GM12878 (cell line): ENCODE data around the gene SCGB2B2. TPM values are rescaled to one million over a fixed set of nuclear protein-coding genes. Genes with fewer than 3 reads are reported as not detected.

Experiments
- ATF2 ChIP-seq: IDR thresholded peaks from 2 replicates; pipeline ENCODE4 v1.6.1; 2012; ENCODE audit warnings: low read length, inconsistent platforms
- BCL3 ChIP-seq: IDR thresholded peaks from 2 replicates; pipeline ENCODE4 v1.6.1; 2011; ENCODE audit warnings: borderline replicate concordance, low read depth, mild to moderate bottlenecking, moderate library complexity, low read length; ENCODE audit not compliant: insufficient read depth, poor library complexity, severe bottlenecking
- CUX1 ChIP-seq: IDR thresholded peaks from 2 replicates; pipeline ENCODE4 v1.6.1; 2012; ENCODE audit warnings: improper control_type of control experiment, low read depth, low read length; ENCODE audit not compliant: insufficient replicate concordance
- GATAD2B ChIP-seq: fragments of 450-650 bp; conservative IDR thresholded peaks from 2 replicates; pipeline ENCODE4 v1.6.1; 2017; ENCODE audit warnings: low read depth, mild to moderate bottlenecking, moderate library complexity
- JUNB ChIP-seq: IDR thresholded peaks from 2 replicates; pipeline ENCODE4 v1.6.1; 2016; ENCODE audit warnings: antibody characterized with exemption, mild to moderate bottlenecking
- JUND ChIP-seq: IDR thresholded peaks from 2 replicates; pipeline ENCODE4 v1.6.1; 2012; ENCODE audit warnings: low read depth, mild to moderate bottlenecking, low read length, improper control_type of control experiment, moderate library complexity
- MEF2A ChIP-seq: IDR thresholded peaks from 2 replicates; pipeline ENCODE4 v1.6.1; 2011; ENCODE audit warnings: low read depth, mild to moderate bottlenecking, low read length, moderate library complexity; ENCODE audit not compliant: insufficient read depth
- MTA3 ChIP-seq: IDR thresholded peaks from 2 replicates; pipeline ENCODE4 v1.6.1; 2012; ENCODE audit warnings: low read length, inconsistent platforms, borderline replicate concordance
- MYC ChIP-seq: IDR thresholded peaks from 2 replicates; pipeline ENCODE4 v1.6.1; 2011; ENCODE audit warnings: mild to moderate bottlenecking, low read length, moderate library complexity, inconsistent platforms; ENCODE audit not compliant: insufficient read depth, insufficient replicate concordance, insufficient read length, severe bottlenecking
- NFXL1 ChIP-seq: fragments of 450-650 bp; IDR thresholded peaks from 2 replicates; pipeline ENCODE4 v1.6.1; 2017; ENCODE audit warnings: antibody characterized with exemption, mild to moderate bottlenecking, borderline replicate concordance
- NFYB ChIP-seq: IDR thresholded peaks from 2 replicates; pipeline ENCODE4 v1.6.1; 2011; ENCODE audit warnings: low read depth, mild to moderate bottlenecking, low read length, improper control_type of control experiment, moderate library complexity; ENCODE audit not compliant: insufficient read depth
- NR2C2 ChIP-seq: IDR thresholded peaks from 2 replicates; pipeline ENCODE4 v1.6.1; 2011; ENCODE audit warnings: borderline replicate concordance, low read depth; ENCODE audit not compliant: control insufficient read depth, insufficient read length
- NR2F1 ChIP-seq: fragments of 450-650 bp; conservative IDR thresholded peaks from 2 replicates; pipeline ENCODE4 v1.6.1; 2017; ENCODE audit warnings: mild to moderate bottlenecking
- PAX8 ChIP-seq: fragments of 450-650 bp; IDR thresholded peaks from 2 replicates; pipeline ENCODE4 v1.6.1; 2017; ENCODE audit warnings: mild to moderate bottlenecking, moderate library complexity
- SRF ChIP-seq, 2 experiments: IDR thresholded peaks; 2 replicates each; pipeline ENCODE4 v1.6.1; 2011; ENCODE audit warnings: low read depth in 2 of 2, low read length in 2 of 2, mild to moderate bottlenecking in 1 of 2, moderate library complexity in 1 of 2
- TAF1 ChIP-seq: IDR thresholded peaks from 2 replicates; pipeline ENCODE4 v1.6.1; 2011; ENCODE audit warnings: mild to moderate bottlenecking, low read depth, low read length, borderline replicate concordance
- ZBTB11 ChIP-seq: fragments of 450-650 bp; formaldehyde crosslinking; IDR thresholded peaks from 2 replicates; pipeline ENCODE4 v1.5.0; 2022; ENCODE audit warnings: mild to moderate bottlenecking, missing genetic modification characterization
- ZNF207 ChIP-seq: fragments of 450-650 bp; IDR thresholded peaks from 2 replicates; pipeline ENCODE4 v1.6.1; 2014; ENCODE audit warnings: antibody characterized with exemption, mild to moderate bottlenecking, borderline replicate concordance
- polyA plus RNA-seq, 11 experiments: library from polyadenylated mRNA; depleted of rRNA in 4 of 11; unstranded in 6 of 11; stranded (reverse) in 5 of 11; fragments of >200 nt; fragmentation: Nextera tagmentation in 4 of 11; fragmentation: Illumina TruSeq in 1 of 11; extraction: Ambion mirVana in 4 of 11; extraction: Trizol in 1 of 11; gene quantifications; 1 replicate in 1 of 11; 2 replicates in 10 of 11; pipeline versions ENCODE4 v1.2.1 to v1.2.3, GENCODE V29; 2011 to 2016; ENCODE audit warnings: inconsistent platforms in 2 of 11, missing spikeins in 2 of 11, low read depth in 1 of 11
- total RNA-seq, 4 experiments: library from RNA; depleted of rRNA in 3 of 4; stranded (reverse); fragments of >200 nt in 3 of 4; fragmentation: Illumina TruSeq in 1 of 4; extraction: Trizol in 1 of 4; gene quantifications; 2 replicates each; pipeline versions ENCODE4 v1.2.1 to v1.2.3, GENCODE V29; 2013 to 2021

The SCGB2B2 gene
- total and polyA plus RNA-seq, 10 of the 15 experiments (the other 5 are each of a cell fraction or from before 2014, with no cell fraction given) = 0.06 to 0.35 (median 0.21) TPM; not detected in 6

- TF ChIP-seq CUX1 = no peak
- no peak for TF ChIP-seq MTA3
- no peak for TF ChIP-seq ZBTB11 (CRISPR knock-in tag)
- no peak for TF ChIP-seq JUND
- TF ChIP-seq MYC = no peak
- no peak for TF ChIP-seq NFYB
- no peak for TF ChIP-seq MEF2A
- TF ChIP-seq BCL3 = no peak
- no peak for TF ChIP-seq PAX8
- TF ChIP-seq ZNF207 = peak; percentile 66; the same call in 1 of the 2 replicates
- TF ChIP-seq TAF1 = peak; percentile 51; the same call in 1 of the 2 replicates
- peak; percentile 90 for TF ChIP-seq NR2F1
- no peak for TF ChIP-seq JUNB
- TF ChIP-seq ATF2 = no peak
- no peak for TF ChIP-seq NR2C2
- no peak for TF ChIP-seq NFXL1
- TF ChIP-seq SRF (IDR thresholded peaks at IDR 0.05; ENCODE audit: low read depth in 2 of 2, low read length in 2 of 2) = no peak
- peak; percentile 69; the same call in 1 of the 2 replicates for TF ChIP-seq GATAD2B
Measured at GRCh38 chr19:34677386-34678084, 576 bp upstream of the SCGB2B2 start, which contains the start of gene ZNF302 (continued).
